ENCODE measurements around the gene STRADB.
"Not testable (repeated sequence)": the region's sequence is repeated elsewhere in the genome, so short reads cannot be mapped to it uniquely, and the experiment has no call there.

STRADB gene, protein sequence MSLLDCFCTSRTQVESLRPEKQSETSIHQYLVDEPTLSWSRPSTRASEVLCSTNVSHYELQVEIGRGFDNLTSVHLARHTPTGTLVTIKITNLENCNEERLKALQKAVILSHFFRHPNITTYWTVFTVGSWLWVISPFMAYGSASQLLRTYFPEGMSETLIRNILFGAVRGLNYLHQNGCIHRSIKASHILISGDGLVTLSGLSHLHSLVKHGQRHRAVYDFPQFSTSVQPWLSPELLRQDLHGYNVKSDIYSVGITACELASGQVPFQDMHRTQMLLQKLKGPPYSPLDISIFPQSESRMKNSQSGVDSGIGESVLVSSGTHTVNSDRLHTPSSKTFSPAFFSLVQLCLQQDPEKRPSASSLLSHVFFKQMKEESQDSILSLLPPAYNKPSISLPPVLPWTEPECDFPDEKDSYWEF

DNA sequence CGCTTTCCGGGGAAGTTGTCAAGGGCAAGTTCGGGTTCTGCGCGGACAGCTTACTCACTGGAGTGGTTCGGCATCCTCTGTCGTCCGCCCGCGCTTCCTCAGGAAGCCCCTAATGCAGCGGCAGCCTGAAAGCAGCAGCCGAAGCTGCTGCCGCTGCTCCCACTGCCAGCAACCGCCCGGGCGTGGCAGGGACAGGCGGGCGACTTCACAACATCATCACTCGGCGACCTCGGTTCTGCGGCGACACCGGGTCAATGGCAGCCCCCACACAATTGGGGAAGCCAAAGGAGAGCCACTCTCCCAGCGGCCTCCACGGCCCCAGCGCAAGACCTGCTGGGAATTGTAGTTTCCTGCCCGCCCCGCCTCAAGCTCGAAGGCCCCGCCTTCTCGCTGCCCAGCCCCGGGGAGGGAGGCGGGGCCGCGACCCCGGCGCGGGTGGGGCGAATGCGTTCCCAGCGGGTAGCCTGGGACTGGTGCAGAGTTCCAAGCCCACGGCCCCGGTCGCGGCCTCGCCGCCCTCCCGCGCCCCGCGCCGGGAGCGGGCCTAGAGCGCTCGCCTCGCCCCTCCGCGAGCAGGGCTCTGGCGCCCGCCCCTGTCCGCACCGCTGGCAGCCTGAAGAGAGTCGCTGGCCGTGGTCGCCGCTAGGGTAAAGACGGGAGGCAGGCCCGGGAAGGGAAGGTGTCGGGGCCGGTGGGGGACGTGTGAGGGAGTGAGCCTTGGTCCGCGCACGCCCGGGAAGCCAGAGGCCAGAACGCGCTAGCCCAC is at the start of gene STRADB, which contains the start of gene TRAK2:
Gene STRADB (plus strand): TSS at position 449 of the 766 bp plus-strand sequence. CDS start 3,101 bp downstream, outside the sequence.
Gene TRAK2 (minus strand): TSS at position 167 of the 766 bp plus-strand sequence. CDS start 30,951 bp downstream, outside the sequence.
- peak; percentile 87 to 93 (median 90) for DNase-seq (ENCODE audit: low read depth in 4 of 4, low spot score in 1 of 4)

DNA sequence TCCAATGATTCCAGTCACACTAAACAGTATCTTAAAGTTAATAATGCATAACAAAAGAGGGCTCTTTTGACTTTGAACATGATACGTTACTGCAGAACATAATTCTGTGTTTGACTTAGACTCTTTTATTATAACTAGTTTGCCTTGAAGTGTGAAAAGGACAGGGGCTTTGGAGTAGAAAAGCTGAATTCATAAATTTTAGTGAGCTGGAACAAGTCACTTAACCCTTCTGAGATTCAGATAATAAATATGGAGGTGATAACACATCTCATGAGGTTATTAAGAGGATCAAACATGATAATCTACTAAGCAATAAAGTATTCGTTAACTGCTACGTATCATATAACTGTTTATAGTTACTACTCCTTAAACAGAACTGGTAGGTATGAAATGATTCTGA is 49.7 kb upstream of the STRADB start:
- no peak for DNase-seq (ENCODE audit: low read depth in 4 of 4, low spot score in 1 of 4)

DNA sequence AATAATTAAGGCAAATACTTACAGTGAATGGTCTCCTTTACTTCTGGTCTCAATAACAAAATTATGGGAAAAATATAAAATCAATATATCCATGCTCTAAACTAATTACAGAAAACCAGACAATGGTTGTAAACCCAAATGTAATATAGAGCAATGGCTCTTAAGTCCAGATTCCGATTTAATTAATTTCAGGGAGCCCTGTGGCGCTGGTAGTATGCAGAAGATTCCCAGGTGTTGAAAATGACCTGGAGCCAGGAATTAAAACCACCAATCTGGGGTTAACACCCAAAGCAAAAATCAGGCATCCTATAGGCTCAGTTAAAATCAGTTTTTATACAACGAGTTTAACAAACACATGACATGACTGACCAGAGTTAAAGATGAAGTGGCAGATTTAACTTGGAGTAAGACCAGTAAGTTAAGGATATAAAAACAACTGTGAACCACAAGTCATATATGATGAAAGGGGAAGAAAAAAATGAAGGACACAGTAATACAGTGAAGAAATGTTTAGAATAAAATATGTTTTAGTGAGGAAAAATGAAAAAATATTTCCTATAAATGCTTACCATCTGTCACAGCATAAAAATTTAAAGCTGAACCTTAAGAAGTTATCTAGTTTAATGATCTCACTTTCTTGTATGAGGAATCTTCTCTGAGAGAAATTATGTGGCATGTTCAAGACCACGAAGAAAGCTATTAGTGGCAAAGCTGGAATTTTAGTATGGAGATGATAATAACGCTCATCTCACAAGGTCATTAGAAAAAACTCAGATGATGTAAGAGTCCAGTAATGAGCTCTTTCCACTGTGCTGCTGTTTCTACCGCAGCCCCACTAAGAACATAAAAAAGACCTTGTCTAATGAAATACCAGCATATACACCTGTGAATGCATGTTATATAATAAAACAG is 48.6 kb upstream of the STRADB start:
- no peak for DNase-seq (ENCODE audit: low read depth in 4 of 4, low spot score in 1 of 4)

DNA sequence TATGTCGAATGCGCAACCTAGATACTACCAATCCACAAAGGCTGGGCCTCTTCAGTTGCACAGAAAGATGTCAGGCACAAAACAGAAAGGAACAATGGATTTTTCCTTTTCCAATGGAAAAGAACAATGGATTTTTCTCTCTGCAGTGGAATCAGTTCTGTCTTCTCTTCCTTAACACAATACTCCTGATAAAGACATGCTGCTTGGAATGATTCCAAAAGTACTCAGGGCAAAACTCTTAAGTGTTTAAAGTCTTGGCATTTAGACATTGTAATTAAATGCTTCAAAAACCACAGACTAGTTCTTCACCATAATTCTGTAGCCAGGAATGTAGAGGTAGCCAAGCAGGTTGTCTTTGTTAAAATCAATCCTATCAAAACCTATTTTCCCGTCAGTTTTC is 47.7 kb upstream of the STRADB start:
- DNase-seq (ENCODE audit: low read depth in 4 of 4, low spot score in 1 of 4), result no peak

DNA sequence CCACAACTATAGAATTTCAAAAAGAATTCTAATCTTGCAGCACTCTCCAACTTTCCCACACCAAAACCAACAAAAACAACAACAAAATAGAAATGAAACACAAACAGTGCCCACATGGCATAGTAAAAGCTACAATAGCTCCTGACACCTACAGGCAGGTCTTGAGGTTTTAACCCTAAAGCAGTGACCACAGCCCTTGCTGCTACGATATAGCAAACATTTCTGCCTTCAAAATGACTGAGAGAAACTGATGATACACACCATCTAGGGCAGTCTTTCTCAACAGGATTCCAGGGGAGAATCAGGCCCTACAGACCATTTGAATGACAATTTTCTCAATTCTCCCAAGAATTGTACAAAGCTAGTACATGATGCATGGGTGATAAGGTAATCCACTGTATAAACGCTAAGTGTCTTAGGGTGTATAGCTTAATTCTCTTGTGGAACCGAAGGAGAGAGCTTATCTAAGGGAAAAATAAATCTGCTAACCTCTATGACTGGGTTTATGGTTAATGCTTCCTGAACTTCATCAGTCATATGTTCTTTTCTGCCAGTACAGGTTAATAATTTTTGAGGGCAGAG is 46.8 kb upstream of the STRADB start:
- no peak for DNase-seq (ENCODE audit: low read depth in 4 of 4, low spot score in 1 of 4)

DNA sequence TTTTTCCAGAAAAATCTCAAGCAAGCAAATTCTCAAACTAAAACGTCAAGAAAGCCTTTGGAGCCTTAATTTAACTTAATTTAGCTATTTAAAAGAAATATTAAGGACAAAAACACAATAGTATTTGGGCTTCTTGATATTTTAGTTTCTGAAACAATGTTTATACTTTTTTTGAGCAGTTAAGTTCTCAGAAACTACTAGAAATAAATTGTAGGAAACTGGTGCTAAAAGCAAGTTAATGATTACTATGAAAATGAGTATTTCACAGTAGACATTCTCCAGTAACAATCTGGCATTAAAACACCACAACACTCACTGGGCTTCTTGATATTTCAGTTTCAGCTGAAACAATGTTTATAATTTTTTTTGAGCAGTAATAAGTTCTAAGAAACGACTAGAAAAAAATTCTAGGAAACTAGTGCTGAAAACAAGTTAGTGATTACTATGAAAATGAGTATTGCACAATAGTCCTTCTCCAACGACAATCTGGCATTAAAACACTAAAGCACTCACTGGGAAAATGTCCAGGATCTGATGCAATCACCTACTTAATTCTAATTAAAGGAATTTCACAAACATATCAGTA is 45.4 kb upstream of the STRADB start:
- DNase-seq (ENCODE audit: low read depth in 4 of 4, low spot score in 1 of 4), result no peak

DNA sequence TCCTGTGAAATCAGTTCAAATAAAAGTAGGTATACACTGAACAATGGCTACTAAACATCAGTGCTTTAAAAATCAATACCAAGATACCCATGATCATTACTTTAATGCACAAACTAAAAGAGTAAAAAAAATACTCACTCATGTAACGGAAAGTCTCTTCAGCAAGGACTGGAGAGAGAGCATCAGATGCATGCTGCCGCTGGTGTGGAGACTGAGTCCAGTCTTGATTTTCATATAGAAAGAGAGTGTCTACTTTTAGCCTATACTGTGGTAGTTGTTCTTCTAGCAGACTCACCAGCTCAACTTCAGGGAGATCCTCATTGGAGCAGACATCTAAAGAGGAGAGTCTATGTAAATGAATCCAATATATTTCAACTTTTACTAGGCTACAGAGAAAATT is 44.3 kb upstream of the STRADB start:
- no peak for DNase-seq (ENCODE audit: low read depth in 4 of 4, low spot score in 1 of 4)

DNA sequence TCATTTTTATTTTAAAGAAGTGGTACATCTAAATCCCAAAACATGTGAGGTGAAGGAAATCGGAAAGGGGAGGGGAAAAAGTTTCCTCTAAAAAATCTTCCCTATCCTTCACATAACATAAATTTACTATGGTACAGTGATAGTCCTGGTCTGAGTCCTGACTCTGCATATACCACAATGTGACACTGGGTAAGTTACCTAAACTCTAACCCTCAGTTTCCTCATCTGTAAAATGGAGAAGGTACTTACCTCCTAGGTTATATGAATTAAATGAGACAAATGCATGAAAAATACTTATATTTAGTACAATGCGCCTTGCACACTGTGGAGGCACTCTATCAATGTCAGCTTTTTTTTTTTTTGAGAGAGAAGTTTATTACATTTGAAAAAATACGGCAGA is 42.6 kb upstream of the STRADB start:
- DNase-seq (ENCODE audit: low read depth in 4 of 4, low spot score in 1 of 4), result no peak

DNA sequence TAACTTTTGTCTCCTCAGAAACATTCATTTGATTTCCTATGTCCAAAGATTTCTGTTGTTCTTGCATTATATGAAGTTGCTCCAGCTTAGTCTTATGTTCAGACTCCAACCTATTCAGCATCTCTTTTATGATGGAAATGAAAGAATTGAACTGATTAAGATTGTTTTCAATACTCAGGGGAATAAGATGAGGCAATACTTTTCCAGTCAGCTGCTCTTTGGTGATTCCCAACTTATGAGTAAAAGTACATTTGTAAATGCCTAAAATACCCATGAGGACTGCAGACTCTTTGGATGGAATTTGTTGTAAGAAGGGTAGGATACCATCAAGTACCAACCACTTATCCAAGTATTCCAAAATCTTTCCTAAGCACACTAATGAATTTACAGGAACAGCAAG is 40.1 kb upstream of the STRADB start:
- DNase-seq (ENCODE audit: low read depth in 4 of 4, low spot score in 1 of 4), result no peak

DNA sequence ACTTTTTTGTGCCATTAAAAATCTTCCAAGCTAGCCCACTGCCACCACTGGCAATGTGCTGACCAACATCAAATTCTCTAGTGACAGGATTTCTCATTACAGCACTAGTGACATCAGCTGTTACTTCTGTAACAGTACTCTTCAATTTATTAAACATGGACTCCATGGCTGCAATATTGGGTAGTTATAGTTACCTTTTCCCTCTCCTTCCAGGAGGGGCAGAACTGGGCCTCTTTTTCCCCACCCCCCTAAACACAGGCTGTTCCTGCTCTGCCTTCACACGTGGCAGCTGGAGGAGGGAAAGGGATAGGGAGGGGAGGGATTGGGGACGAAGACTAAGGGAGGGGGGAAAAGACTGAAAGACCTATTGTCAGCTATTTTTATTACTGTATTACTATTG is 38.4 kb upstream of the STRADB start:
- DNase-seq (ENCODE audit: low read depth in 4 of 4, low spot score in 1 of 4), result no peak

DNA sequence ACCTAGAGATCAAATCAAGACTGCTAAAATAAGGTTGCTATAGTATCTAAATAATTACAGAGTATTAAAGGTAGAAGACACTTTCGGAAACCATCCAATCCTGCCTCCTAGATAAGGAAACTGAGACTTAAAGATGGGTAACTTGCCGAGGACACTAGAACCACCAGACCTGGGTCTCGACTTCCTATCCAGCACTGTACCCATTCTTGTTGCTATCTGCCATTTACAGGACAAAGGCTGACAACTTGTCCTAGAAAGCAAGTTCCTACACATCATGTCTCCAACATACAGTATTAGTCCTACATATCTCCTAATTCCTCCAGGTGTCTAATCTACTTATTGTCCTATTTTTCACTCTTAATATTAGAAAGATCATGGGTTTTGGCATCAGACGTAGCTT is 38.0 kb upstream of the STRADB start:
- no peak for DNase-seq (ENCODE audit: low read depth in 4 of 4, low spot score in 1 of 4)

DNA sequence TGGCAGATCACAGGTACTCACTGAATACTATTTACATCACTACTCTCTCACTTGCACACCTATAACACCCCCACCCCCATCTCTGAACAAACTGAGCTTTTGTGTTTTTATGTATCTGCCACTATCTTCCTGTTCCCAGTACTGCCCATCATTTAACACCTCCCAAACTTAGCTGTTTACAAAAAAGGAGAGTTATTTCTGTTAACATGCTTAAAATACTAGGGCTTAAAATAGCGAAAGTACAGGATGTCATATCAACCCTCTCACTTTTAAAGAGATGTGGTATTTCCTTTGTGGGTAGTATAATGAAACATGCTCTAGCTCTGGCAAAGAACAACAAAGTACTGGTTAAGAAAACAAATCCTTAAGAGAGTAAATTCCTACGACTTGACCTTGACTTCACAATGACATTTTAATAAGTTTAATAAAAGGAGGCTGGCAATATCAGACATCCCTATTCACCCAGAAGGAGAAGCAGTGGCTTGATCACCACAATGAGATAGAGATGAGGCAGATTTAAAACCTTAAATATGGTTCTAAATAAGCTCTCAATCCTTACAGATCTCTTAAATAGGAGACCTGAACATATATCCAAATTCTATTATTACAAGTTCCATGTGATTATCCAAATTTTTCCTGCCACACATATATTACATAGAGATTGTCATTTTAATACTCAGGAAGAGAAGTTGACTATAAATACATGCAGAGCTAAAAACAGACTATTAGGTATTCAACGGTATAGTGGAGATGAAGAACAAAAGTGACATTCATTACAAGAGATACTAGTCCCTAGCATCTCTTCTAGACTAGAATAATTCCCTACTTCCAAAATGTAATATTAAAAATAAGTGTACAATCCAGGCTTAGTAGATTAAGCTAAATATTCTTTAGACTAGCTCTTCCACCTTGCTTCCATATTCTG is 37.2 kb upstream of the STRADB start:
- DNase-seq (ENCODE audit: low read depth in 4 of 4, low spot score in 1 of 4), result no peak

DNA sequence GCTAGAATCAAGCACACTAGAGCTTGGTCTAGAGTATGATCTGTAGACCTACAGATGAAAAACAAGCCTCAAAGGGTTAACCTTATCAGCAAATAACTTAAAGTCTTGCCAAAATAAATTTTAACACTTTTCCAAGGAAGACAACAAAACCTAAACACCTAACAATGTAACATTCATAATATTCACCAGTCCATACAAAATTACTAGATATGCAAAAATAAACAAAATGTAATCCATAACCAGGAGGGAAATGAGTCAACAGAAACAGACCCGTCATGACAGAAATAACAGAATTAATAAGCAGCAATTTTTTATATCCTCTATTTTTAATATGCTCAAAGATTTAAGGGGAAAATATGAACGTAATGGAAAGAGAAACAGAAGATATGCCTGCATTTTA is 36.4 kb upstream of the STRADB start:
- no peak for DNase-seq (ENCODE audit: low read depth in 4 of 4, low spot score in 1 of 4)

DNA sequence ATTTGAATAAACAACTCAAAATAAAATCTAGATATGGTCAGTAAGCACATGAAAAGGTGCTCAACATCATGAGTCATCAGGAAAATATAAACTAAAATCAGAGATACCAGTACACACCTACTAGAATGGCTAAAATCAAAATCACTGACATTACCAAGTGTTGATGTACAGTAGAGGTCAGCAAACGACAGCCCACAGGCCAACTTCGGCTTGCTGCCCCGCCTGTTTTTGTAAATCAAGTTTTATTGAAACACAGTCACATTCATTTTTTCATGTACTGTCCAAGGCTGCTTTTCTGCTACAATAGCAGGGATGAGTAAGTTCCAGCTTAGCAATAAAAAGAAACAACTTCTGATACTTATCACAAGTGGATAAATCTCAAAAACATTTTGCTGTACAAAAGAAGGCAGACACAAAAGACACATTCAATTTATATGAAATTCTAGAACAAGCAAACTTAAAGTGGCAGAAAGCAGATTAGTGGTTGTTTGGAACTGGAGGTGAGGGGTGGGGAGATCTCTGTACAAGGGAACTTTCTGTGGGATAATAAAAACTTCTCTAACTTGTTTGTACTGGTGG is 32.4 kb upstream of the STRADB start:
- no peak for DNase-seq (ENCODE audit: low read depth in 4 of 4, low spot score in 1 of 4)

DNA sequence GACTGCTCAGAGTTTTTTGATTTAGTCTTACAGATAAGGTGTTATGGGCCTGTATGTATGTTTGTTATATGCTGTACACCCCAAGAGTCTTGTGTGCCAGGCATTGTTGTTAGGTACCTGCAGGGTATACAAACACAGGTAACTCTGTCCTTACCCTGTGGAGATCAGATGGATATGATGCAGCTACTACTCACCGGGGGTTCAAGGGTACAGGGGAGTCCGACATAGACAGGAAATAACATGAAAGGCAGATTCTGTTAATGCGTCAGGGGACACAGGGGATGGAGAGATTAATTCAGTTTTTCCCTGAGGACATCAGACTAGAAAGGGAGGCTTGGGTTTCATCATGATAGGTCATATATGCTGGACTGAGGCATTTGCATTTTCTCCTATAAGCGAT is 31.6 kb upstream of the STRADB start:
- no peak for DNase-seq (ENCODE audit: low read depth in 4 of 4, low spot score in 1 of 4)

DNA sequence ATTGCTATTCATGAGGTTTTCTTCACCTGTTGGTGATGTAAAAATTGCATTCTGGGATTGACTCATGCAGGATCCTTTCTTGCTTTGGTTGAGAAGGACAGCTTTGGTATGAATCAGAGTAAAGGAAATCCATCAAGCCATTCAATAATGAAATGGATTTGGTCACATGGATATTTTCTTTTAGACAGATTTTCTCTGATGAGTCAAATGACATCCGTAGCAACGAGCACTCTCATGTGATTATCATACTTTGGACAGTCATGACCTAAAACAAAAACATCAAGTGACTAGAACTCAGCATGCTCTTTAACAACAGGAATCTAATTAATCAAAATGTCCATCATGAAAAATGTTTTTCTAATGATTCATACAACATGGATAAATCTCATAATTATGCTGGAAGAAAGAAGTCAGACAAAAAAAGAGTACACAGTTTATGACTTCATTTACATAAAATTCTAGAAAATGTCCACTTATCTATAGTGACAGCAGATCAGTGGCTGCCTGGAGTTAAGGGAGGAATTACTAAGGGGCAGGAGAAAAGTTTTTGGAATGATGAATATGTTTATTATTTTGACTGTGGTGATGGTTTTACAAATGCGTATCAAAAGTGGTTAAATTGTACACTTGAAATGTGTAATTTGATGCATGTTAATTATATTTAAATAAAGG is 31.0 kb upstream of the STRADB start:
- DNase-seq (ENCODE audit: low read depth in 4 of 4, low spot score in 1 of 4), result no peak

DNA sequence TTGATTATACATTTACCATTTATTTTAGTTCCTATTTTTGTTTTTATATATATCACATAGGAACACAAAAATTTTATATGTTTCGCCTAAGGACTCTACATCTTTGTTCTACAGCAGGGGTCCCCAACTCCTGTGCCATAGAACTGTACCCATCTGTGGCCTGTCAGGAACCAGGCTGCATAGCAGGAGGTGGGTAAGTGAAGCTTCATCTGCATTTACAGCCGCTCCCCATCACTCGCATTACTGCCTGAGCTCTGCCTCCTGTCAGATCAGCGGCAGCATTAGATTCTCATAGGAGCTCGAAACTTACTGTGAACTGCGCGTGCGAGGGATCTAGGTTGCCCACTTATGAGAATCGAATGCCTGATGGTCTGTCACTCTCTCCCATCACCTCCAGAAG is 25.6 kb upstream of the STRADB start:
- DNase-seq (ENCODE audit: low read depth in 4 of 4, low spot score in 1 of 4), result no peak

DNA sequence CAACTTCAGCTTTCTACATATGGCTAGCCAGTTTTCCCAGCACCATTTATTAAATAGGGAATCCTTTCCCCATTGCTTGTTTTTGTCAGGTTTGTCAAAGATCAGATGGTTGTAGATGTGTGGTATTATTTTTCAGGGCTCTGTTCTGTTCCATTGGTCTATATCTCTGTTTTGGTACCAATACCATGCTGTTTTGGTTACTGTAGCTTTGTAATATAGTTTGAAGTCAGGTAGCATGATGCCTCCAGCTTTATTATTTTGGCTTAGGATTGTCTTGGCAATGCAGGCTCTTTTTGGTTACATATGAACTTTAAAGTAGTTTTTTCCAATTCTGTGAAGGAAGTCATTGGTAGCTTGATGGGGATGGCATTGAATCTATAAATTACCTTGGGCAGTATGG is 23.2 kb upstream of the STRADB start:
- DNase-seq (ENCODE audit: low read depth in 4 of 4, low spot score in 1 of 4), result not testable (repeated sequence)

DNA sequence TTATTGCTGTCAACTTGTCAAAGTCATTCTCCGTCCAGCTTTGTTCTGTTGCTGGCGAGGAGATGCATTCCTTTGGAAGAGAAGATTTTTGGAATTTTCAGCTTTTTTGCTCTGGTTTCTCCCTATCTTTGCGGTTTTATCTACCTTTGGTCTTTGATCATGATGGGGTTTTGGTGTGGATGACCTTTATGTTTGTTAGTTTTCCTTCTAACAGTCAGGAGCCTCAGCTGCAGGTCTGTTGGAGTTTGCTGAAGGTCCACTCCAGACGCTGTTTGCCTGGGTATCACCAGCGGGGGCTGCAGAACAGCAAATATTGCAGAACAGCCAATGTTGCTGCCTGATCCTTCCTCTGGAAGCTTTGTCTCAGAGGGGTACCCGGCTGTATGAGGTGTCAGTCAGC is 21.7 kb upstream of the STRADB start:
- not testable (repeated sequence) for DNase-seq (ENCODE audit: low read depth in 4 of 4, low spot score in 1 of 4)

Measured in stimulated activated CD4-positive, alpha-beta T cell treated with anti-CD3 and anti-CD28 coated beads, Interleukin-1b, Interleukin-23, amount 100 ng/mL, for 24 hours (primary cell).